ENCODE data around the gene CARD11.

GRCh38 chr7:2904202-2904601, 139.5 kb downstream of the CARD11 start:
- TF ChIP-seq CTCF (conservative IDR thresholded peaks at IDR 0.05 in 1 of 2, IDR thresholded peaks at IDR 0.05 in 1 of 2; ENCODE audit: low read depth in 1 of 2, low read length in 2 of 2) (no peak), EZH2 (IDR thresholded peaks at IDR 0.05; ENCODE audit: low read length, missing control alignments) (no peak)

Data from fibroblast of lung (primary cell).